HG03095 (cell line): ENCODE results near the gene OGFOD3.
"Not testable (repeated sequence)": the region's sequence is repeated elsewhere in the genome, so short reads cannot be mapped to it uniquely, and the experiment has no call there.

Source experiments
- ATAC-seq: cut with Tn5 transposase; IDR thresholded peaks from one replicate; pipeline ENCODE4 v1.9.1; 2021; ENCODE audit warnings: moderate library complexity; ENCODE audit not compliant: unreplicated experiment

OGFOD3 gene

GRCh38 chr17:82435103-82435502, 16.7 kb upstream of the OGFOD3 start:
- no peak for ATAC-seq

- no peak for ATAC-seq
Observed at GRCh38 chr17:82434216-82434565, 15.8 kb upstream of the OGFOD3 start.

GRCh38 chr17:82433560-82434215, 15.3 kb upstream of the OGFOD3 start:
- ATAC-seq = no peak

- no peak for ATAC-seq
Observed at GRCh38 chr17:82432017-82432416, 13.6 kb upstream of the OGFOD3 start.

GRCh38 chr17:82429824-82430223, 11.4 kb upstream of the OGFOD3 start:
- no peak for ATAC-seq

- no peak for ATAC-seq
Observed at GRCh38 chr17:82428546-82428945, 10.2 kb upstream of the OGFOD3 start.

- no peak for ATAC-seq
Observed at GRCh38 chr17:82424863-82425159, 6.4 kb upstream of the OGFOD3 start.

GRCh38 chr17:82424001-82424862, 5.8 kb upstream of the OGFOD3 start:
- no peak for ATAC-seq

GRCh38 chr17:82419540-82419939, 1.2 kb upstream of the OGFOD3 start:
- ATAC-seq = no peak

- ATAC-seq = no peak
Observed at GRCh38 chr17:82416771-82417170, 1.6 kb downstream of the OGFOD3 start.

GRCh38 chr17:82416264-82416663, 2.1 kb downstream of the OGFOD3 start:
- ATAC-seq = no peak

GRCh38 chr17:82415786-82416185, 2.6 kb downstream of the OGFOD3 start:
- no peak for ATAC-seq

GRCh38 chr17:82415336-82415735, 3.0 kb downstream of the OGFOD3 start:
- ATAC-seq = no peak

- ATAC-seq = no peak
Observed at GRCh38 chr17:82414548-82415281, 3.7 kb downstream of the OGFOD3 start.

- no peak for ATAC-seq
Observed at GRCh38 chr17:82412535-82413520, 5.6 kb downstream of the OGFOD3 start.

GRCh38 chr17:82412081-82412480, 6.3 kb downstream of the OGFOD3 start:
- ATAC-seq = not testable (repeated sequence)

GRCh38 chr17:82411396-82412053, 6.9 kb downstream of the OGFOD3 start:
- no peak for ATAC-seq

- ATAC-seq = no peak
Observed at GRCh38 chr17:82410014-82410716, 8.2 kb downstream of the OGFOD3 start.

GRCh38 chr17:82408938-82409318, 9.5 kb downstream of the OGFOD3 start:
- ATAC-seq = no peak
